ENCODE measurements around the gene UNK.

Gene UNK

DNA sequence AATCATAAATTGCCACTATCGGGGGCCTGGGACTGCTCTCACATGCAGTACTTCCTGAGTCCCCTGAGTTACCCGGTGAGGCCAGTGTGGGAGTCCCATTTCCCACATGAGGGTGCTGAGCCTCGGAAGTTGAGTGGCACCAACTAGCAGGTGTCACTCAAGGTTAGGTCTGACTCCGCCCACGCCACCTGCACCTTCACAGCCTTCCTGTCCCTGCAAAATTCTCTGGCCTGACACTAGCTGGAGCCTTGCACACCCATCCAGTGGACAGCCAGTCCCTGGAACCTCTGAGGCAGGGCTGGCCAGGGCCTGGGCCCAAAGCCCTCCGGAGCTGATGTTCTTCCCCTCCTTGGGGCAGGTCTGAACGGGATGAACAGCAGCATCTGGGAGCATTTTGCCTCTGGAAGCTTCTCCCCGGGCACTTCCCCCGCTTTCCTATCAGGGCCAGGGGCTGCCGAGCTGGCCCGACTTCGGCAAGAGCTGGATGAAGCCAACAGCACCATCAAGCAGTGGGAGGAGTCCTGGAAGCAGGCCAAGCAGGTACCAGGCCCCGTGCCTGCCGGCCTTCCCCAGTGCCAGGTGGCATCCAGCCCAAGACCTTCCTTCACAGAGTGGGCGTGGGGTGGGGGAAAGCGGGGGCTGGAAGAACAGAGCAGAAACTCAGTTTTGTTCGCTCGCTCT lies 37.7 kb downstream of the UNK start:
- DNase-seq, result peak in 1 of 2 experiments; percentile 34

GRCh38 chr17:75822800-75823166 lies 38.2 kb downstream of the UNK start:
- no peak for DNase-seq

- no peak for DNase-seq
Measured at GRCh38 chr17:75823257-75824041, 38.8 kb downstream of the UNK start.

GRCh38 chr17:75824050-75824552 lies 39.5 kb downstream of the UNK start:
- no peak for DNase-seq

GRCh38 chr17:75824666-75825065 lies 40.1 kb downstream of the UNK start:
- DNase-seq, result no peak

- DNase-seq, result no peak
Measured at GRCh38 chr17:75825149-75825552, 40.5 kb downstream of the UNK start.

DNA sequence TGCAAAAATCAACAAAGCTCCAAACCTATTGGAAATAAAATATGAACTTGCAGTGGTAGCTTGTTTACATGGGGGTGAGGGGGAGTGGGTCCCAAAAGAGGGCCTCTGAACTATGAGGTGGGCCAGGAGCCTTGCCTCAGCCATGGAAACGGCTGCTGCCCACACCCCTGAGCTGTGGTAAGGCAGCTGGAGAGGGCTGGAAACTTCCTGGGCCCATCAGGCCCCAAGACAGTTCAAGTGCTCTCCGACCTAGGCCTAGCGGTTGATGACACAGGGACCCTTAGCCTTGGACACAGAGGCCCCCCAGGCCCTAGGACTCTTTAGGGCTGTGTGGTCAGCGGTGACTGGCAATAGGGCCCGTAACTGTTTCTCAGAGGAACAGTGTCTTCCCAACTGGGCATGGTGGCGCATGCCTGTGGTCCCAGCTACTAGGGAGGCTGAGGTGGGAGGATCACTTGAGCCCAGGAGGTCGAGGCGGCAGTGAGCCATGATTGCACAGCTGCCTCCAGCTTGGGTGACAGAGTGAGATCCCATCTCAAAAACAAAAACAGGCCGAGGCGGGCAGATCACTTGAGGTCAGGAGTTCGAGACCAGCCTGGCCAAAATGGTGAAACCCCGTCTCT lies 41.3 kb downstream of the UNK start:
- no peak for DNase-seq

- DNase-seq, result no peak
Measured at GRCh38 chr17:75826561-75827307, 42.1 kb downstream of the UNK start.

- peak; percentile 62 to 71 for DNase-seq
Measured at GRCh38 chr17:75827308-75828075, 42.9 kb downstream of the UNK start.

DNA sequence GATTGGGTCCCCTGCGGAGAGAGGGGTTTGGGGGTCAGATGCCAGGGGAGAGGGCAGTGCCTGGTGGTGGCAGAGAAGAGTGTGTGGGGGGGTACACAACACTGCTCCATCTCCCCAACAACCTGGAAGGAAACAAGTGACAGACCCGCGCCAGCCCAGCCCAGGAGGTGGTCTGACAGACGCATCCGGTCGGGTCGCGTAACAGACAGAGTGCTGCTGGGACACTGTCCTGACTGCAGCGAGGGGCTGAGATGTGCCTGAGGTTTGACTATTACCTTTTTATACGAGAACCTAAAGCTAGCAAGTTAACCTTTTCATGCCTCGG lies 43.4 kb downstream of the UNK start:
- DNase-seq, result no peak

- DNase-seq, result no peak
Measured at GRCh38 chr17:75828741-75829140, 44.1 kb downstream of the UNK start.

GRCh38 chr17:75829747-75830146 lies 45.1 kb downstream of the UNK start:
- no peak for DNase-seq

- peak; percentile 46 to 51 for DNase-seq
Measured at GRCh38 chr17:75830164-75831031, 45.8 kb downstream of the UNK start.

DNA sequence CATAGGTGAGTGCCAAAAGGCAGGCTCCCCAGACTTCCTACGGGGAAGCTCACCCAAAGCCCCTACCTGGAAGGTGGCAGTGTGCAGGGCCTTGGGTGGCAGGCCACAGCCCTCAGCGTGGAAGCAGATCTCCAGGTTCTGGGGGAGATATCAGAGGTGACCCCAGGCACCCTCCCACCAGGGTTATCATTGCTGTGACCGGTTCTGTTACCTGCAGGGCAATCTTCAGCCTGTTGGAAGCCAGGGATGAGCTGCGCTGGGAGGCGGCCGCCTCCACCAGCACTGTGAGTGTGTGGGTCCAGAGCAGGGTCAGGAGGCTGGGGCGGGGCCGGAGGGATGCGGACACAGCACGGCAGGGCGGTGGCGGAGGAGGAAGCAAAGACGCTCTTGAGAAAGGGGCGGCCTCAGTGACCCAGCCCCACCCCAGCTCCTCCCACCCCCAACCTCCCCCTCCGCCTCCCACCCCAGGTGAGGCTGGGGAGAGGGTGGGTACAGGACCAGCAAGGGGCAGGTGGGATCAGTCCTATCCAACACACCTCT lies 46.5 kb downstream of the UNK start:
- DNase-seq, result no peak

DNA sequence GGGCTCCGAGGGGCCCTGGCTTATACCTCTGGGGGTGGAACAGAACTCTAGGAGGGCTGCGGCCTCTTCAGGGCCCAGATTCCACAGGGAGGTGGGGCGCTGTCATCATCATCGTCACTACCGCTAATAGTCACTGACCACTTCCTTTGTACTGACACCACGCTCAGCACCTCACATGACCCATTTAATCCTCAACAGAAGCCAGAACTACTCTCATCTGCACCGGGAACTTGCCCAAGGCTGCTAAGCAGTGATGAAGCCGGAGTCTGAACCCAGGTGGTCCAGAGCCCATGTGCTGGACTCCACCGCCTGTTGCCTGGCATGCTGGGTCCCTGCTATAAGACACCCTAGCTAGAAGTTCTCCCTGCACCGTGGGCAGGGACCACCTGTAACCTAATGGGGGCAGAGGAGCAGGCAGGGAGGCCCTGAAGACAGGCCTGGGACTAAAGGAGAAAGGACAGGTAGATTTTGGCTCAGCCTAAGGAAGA lies 47.6 kb downstream of the UNK start:
- DNase-seq, result peak; percentile 54

GRCh38 chr17:75832652-75833400 lies 48.2 kb downstream of the UNK start:
- DNase-seq, result peak; percentile 33 to 44

DNA sequence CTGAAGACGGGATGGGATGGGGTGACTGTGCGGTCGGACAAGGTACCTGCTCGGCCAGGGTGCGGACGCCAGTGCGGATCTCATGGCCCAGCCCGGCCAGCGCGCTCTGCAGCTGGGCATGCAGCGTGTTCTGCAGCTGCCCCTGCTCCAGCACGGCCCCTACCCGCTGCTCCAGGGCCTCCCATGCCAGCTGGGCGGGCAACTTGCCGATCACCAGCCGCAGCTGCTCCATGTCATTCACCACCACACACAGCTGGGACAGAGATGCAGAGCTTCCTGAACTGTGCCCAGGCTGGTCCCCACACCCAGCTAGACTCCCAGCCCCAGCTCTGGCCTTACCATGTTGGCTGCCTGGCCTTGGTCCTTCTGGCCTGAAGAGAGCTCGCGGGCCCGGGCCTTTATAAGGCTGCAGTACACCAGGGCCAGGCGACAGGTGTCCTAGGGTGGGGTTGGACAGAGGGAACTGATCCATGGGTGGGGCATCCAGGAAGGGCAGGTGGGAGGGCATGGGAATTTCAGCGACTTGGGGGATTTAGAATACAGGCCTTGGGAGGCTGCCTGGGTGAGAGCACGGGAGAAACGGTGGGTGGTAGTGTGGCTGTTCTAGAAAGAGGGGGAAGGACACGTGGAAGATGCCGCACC lies 49.8 kb downstream of the UNK start:
- DNase-seq, result no peak

DNA sequence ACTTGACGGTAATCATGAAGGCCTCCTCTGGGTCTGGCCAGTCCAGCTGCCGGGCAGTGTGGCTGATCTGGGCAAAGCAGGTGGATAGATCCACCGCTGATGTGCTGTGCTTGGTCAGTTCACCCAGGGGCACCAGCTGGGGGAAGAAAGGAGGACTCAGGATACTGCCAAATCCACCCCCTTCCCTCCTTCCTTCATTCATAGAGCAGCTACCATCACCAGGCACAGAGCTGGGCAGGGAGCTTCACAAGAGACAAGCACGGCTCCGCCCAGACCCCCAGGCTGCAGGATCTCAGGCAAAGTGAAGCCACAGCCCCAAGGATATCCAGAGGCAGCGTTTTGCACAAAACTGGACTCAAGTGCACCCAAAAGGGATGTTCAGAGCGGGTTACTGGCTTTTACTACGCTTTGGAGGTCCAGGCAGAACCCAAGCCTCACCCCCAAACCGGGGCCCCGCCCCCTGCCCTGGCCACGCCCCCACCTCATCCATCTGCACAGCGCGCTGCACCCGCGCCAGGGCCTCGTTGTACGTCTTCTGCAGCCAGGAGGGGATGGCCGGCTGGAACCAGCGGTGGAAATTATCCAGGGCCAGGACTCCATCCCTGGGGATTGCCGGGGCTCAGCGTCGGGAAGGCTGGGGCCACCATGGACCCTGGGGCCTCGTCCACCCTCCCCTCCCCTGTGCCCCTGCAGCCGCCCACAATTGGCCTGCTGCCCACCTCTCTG lies 50.5 kb downstream of the UNK start:
- no peak for DNase-seq

GRCh38 chr17:75835654-75835987 lies 51.0 kb downstream of the UNK start:
- DNase-seq, result no peak

All from activated CD4-positive, alpha-beta T cell treated with anti-CD3 and anti-CD28 coated beads, Interleukin-2, amount 50 U/mL, for 48 hours (primary cell).